K562 (cell line): Measurements from ENCODE around the gene VSIG1. TPM values are rescaled to one million over a fixed set of nuclear protein-coding genes. Genes with fewer than 3 reads are reported as not detected.

ENCODE experiments used
- ATAC-seq: fragments of 200-7000 bp; cut with Tn5 transposase; 3 replicates; pipeline ENCODE4 v1.9.1; 2020; ENCODE audit warnings: moderate library complexity
- BruUV-seq: library from RNA; stranded (reverse); fragments of 400-500 nt; replicated peaks from 2 replicates; lab custom pipeline; 2021; lab: Mats Ljungman, UMichigan
- CTCF ChIA-PET: fragments of 300-600 bp; formaldehyde crosslinking; extraction: SDS; loops from one replicate; lab custom pipeline; 2021; ENCODE audit warnings: low intra/inter-chr PET ratio; lab: Yijun Ruan, JAX
- POLR2A ChIA-PET: fragments of 300-600, 350-650 bp; sonication (Branson Sonifier 250); formaldehyde crosslinking; extraction: SDS; loops from one replicate; lab custom pipeline; 2021; ENCODE audit warnings: antibody characterized with exemption, inconsistent platforms; lab: Yijun Ruan, JAX
- DNase-seq, 4 experiments: peaks; one replicate each; pipeline versions ENCODE4 v3.0.0 to v3.0.0-alpha.2; 2011 to 2018; ENCODE audit warnings: low spot score in 3 of 4, mixed read lengths in 3 of 4; ENCODE audit errors: extremely low read depth in 1 of 4
- FAIRE-seq: peaks from 2 replicates; lab custom pipeline; 2011; peaks lifted over from hg19 to GRCh38; lab: Jason Lieb, UNC
- H2AFZ ChIP-seq: 2 replicates; pipeline ENCODE4 v1.6.0; 2011; ENCODE audit warnings: low read depth, low read length, control low read depth, inconsistent platforms
- H3K27ac ChIP-seq: fragments of 200-600 bp; 3 replicates; pipeline ENCODE4 v1.8.0; 2011; ENCODE audit warnings: low read depth, mild to moderate bottlenecking, control low read depth, inconsistent platforms, low read length, moderate library complexity, mixed read lengths; ENCODE audit errors: extremely low read depth
- H3K27me3 ChIP-seq, 2 experiments: fragments of 300-600 bp in 1 of 2; 2 replicates in 1 of 2; 3 replicates in 1 of 2; pipeline versions ENCODE4 v1.6.0 to v1.8.0; 2011; ENCODE audit warnings: inconsistent platforms in 2 of 2, low read length in 2 of 2, mild to moderate bottlenecking in 1 of 2, mixed read lengths in 1 of 2, moderate library complexity in 1 of 2; ENCODE audit not compliant: control insufficient read depth in 2 of 2, insufficient read depth in 2 of 2
- H3K36me3 ChIP-seq: fragments of 300-600 bp; 3 replicates; pipeline ENCODE4 v1.8.0; 2011; ENCODE audit warnings: mild to moderate bottlenecking, low read length, inconsistent platforms; ENCODE audit not compliant: control insufficient read depth, insufficient read depth
- H3K4me1 ChIP-seq, 2 experiments: fragments of 200-600 bp in 1 of 2; replicated peaks in 1 of 2; 2 replicates in 1 of 2; 3 replicates in 1 of 2; pipeline versions ENCODE4 v1.5.1 to v1.8.0; 2011; ENCODE audit warnings: inconsistent platforms in 2 of 2, low read length in 2 of 2, mild to moderate bottlenecking in 1 of 2, mixed read lengths in 1 of 2, moderate library complexity in 1 of 2; ENCODE audit not compliant: control insufficient read depth in 2 of 2, insufficient read depth in 2 of 2
- H3K4me2 ChIP-seq: 2 replicates; pipeline ENCODE4 v1.6.1; 2011; ENCODE audit warnings: low read length, control low read depth, inconsistent platforms, mixed read lengths; ENCODE audit not compliant: insufficient read depth
- H3K4me3 ChIP-seq: fragments of 200-600 bp; sonication (generic), shearing (Covaris generic); 2 replicates; pipeline ENCODE4 v1.5.1; 2016; ENCODE audit warnings: control low read depth, inconsistent platforms
- H3K79me2 ChIP-seq: fragments of 200-600 bp; 3 replicates; pipeline ENCODE4 v1.8.0; 2011; ENCODE audit warnings: low read length, inconsistent platforms; ENCODE audit not compliant: control insufficient read depth, insufficient read depth
- H3K9ac ChIP-seq, 2 experiments: 2 replicates each; pipeline versions ENCODE4 v1.6.0 to v1.6.1; 2011; ENCODE audit warnings: low read depth in 2 of 2, low read length in 2 of 2, control low read depth in 1 of 2, inconsistent platforms in 1 of 2, mild to moderate bottlenecking in 1 of 2, mixed read lengths in 1 of 2; ENCODE audit not compliant: insufficient read depth in 1 of 2
- H3K9me1 ChIP-seq: one replicate; pipeline ENCODE4 v1.6.0; 2011; ENCODE audit warnings: inconsistent platforms, mild to moderate bottlenecking, low read length, moderate library complexity; ENCODE audit not compliant: control insufficient read depth, insufficient read depth
- H3K9me3 ChIP-seq: replicated peaks from 2 replicates; pipeline ENCODE4 v1.5.1; 2011; ENCODE audit warnings: low read depth, low read length, inconsistent platforms; ENCODE audit not compliant: control insufficient read depth, insufficient read depth
- H4K20me1 ChIP-seq: replicated peaks from 2 replicates; pipeline ENCODE4 v1.6.1; 2011; ENCODE audit warnings: low read length, inconsistent platforms, mixed read lengths; ENCODE audit not compliant: control insufficient read depth, insufficient read depth
- DNMT1 ChIP-seq: fragments of 450-650 bp; IDR thresholded peaks from 2 replicates; pipeline ENCODE4 v1.6.1; 2016; ENCODE audit warnings: antibody characterized with exemption, mild to moderate bottlenecking
- E4F1 ChIP-seq: fragments of 250-450 bp; sonication (Bioruptor Pico); IDR thresholded peaks from 2 replicates; pipeline ENCODE4 v1.5.0; 2021; ENCODE audit warnings: mild to moderate bottlenecking, borderline replicate concordance
- FUS ChIP-seq: fragments of 200-400 bp; formaldehyde crosslinking; optimal IDR thresholded peaks from 2 replicates; pipeline ENCODE3; 2017; ENCODE audit warnings: low read depth, low read length
- HDAC6 ChIP-seq: IDR thresholded peaks from 2 replicates; pipeline ENCODE4 v1.6.1; 2012; ENCODE audit warnings: low read depth, mild to moderate bottlenecking, control low read depth, inconsistent platforms, low read length, moderate library complexity
- JUND ChIP-seq, 2 experiments: IDR thresholded peaks; 2 replicates in 1 of 2; 3 replicates in 1 of 2; pipeline ENCODE4 v1.6.1; 2011; ENCODE audit warnings: borderline replicate concordance in 2 of 2, low read depth in 2 of 2, low read length in 2 of 2, improper control_type of control experiment in 1 of 2, missing biosample characterization in 1 of 2, missing genetic modification characterization in 1 of 2, missing genetic modification reagents in 1 of 2
- KDM4B ChIP-seq, 2 experiments: fragments of 450-650 bp in 1 of 2; sonication (generic) in 1 of 2; IDR thresholded peaks; 2 replicates each; pipeline ENCODE4 v1.6.1; 2016 to 2017; ENCODE audit warnings: borderline replicate concordance in 2 of 2, antibody characterized with exemption in 1 of 2, low read depth in 1 of 2, mild to moderate bottlenecking in 1 of 2
- KHSRP ChIP-seq: fragments of 450-650 bp; IDR thresholded peaks from 2 replicates; pipeline ENCODE4 v1.6.1; 2017
- NR3C1 ChIP-seq: sonication (generic); formaldehyde crosslinking; IDR thresholded peaks from 2 replicates; pipeline ENCODE4 v1.8.1; 2022; ENCODE audit warnings: missing genetic modification reagents
- PKNOX1 ChIP-seq: fragments of 450-650 bp; IDR thresholded peaks from 2 replicates; pipeline ENCODE4 v1.6.1; 2016
- PTTG1 ChIP-seq: fragments of 450-650 bp; IDR thresholded peaks from 2 replicates; pipeline ENCODE4 v1.6.1; 2016; ENCODE audit warnings: low read depth, mild to moderate bottlenecking, missing genetic modification characterization, missing compliant biosample characterization
- SRSF9 ChIP-seq: fragments of 200-400 bp; formaldehyde crosslinking; IDR thresholded peaks from 2 replicates; pipeline ENCODE4 v1.6.1; 2017; ENCODE audit warnings: low read depth, low read length, borderline replicate concordance
- ZNF707 ChIP-seq: fragments of 250-450 bp; sonication (Bioruptor Pico); conservative IDR thresholded peaks from 2 replicates; pipeline ENCODE4 v1.8.0; 2022; ENCODE audit warnings: inconsistent platforms, mild to moderate bottlenecking, moderate library complexity
- ZNF76 ChIP-seq: fragments of 250-450 bp; sonication (Bioruptor Pico); IDR thresholded peaks from 2 replicates; pipeline ENCODE4 v1.4.0; 2020; ENCODE audit warnings: mild to moderate bottlenecking, moderate library complexity, borderline replicate concordance
- WGBS: fragments of 100-300 bp; shearing (Covaris generic); methylation state at CpG from one replicate; pipeline ENCODE4 v1.1.6; 2016; ENCODE audit warnings: low coverage, mixed read lengths; ENCODE audit not compliant: insufficient coverage; ENCODE audit errors: missing lambda C conversion rate; 5-methylcytosine and 5-hydroxymethylcytosine counted together
- in situ Hi-C: fragments of 300-500 bp; cut with MboI; formaldehyde crosslinking; loops from 4 replicates; pipeline ENCODE4 v1.15.0; 2018; ENCODE audit warnings: inconsistent platforms, mixed read lengths
- intact Hi-C: fragments of 100-400 bp; cut with micrococcal nuclease; formaldehyde crosslinking; loops from 2 replicates; pipeline ENCODE4 v1.14.2; 2022
- polyA plus RNA-seq, 8 experiments: library from polyadenylated mRNA; depleted of rRNA in 4 of 8; stranded (reverse) in 5 of 8; unstranded in 3 of 8; fragments of >200 nt; fragmentation: Nextera tagmentation in 2 of 8; fragmentation: Illumina TruSeq in 1 of 8; extraction: Ambion mirVana in 2 of 8; extraction: Trizol in 1 of 8; gene quantifications; 2 replicates each; pipeline versions ENCODE4 v1.2.1 to v1.2.3, GENCODE V29; 2011 to 2014; ENCODE audit warnings: inconsistent platforms in 1 of 8, missing spikeins in 1 of 8
- total RNA-seq, 7 experiments: library from RNA; depleted of rRNA in 6 of 7; stranded (reverse); fragments of >200 nt in 6 of 7; fragmentation: Illumina TruSeq in 2 of 7; extraction: Trizol in 2 of 7; gene quantifications; 2 replicates each; pipeline versions ENCODE4 v1.2.1 to v1.2.3, GENCODE V29; 2011 to 2021; ENCODE audit warnings: low replicate concordance in 1 of 7

VSIG1 gene
- total and polyA plus RNA-seq, 9 of the 15 experiments (the other 6 are each of a cell fraction or from before 2014, with no cell fraction given), result not detected

GRCh38 chrX:107996124-107996523 is 48.7 kb upstream of the VSIG1 start:
- no peak for ATAC-seq
- H3K4me3 ChIP-seq, result no peak overlapping the region
- H2AFZ ChIP-seq, result no peak overlapping the region
- TF ChIP-seq ZNF707 (CRISPR knock-in tag) (no peak), PKNOX1 (no peak), HDAC6 (no peak)
- H3K4me1 ChIP-seq, result no peaks in the 10 kb centered on the region
- no peaks in the 10 kb centered on the region for H3K36me3 ChIP-seq
- H3K79me2 ChIP-seq, result no peaks in the 10 kb centered on the region
- no peak for FAIRE-seq
- no peak overlapping the region for H3K9ac ChIP-seq
- no peaks in the 10 kb centered on the region for H3K9me1 ChIP-seq
- H3K4me2 ChIP-seq, result no peak overlapping the region
- POLR2A ChIA-PET, result no interaction called here
- CTCF ChIA-PET, result no interaction called here
- intact Hi-C loops (no loop called here), in situ Hi-C loops (no loop called here)
- 0% methylated on average over 5 of the region's 6 CpGs for WGBS
- DNase-seq, result no peak
- H3K27me3 ChIP-seq, result peaks cover 0 to 7% of the 10 kb centered on the region in 2 experiments; a peak in 1 of 5 replicates
- H4K20me1 ChIP-seq, result no peaks in the 10 kb centered on the region
- no peaks in the 10 kb centered on the region for H3K9me3 ChIP-seq
- BruUV-seq, result no TSS peak
- H3K27ac ChIP-seq, result no peak overlapping the region

- no TSS peak for BruUV-seq
- WGBS, result 0% methylated on average over 2 of the region's 2 CpGs
- Histone ChIP-seq H3K4me1 (no peaks in the 10 kb centered on the region), H3K4me3 (no peak overlapping the region), H3K36me3 (no peaks in the 10 kb centered on the region), H2AFZ (no peak overlapping the region), H3K9me3 (no peaks in the 10 kb centered on the region), H3K9ac (no peak overlapping the region), H3K79me2 (no peaks in the 10 kb centered on the region), H4K20me1 (no peaks in the 10 kb centered on the region), H3K9me1 (no peaks in the 10 kb centered on the region), H3K27ac (no peak overlapping the region), H3K4me2 (no peak overlapping the region), H3K27me3 (peaks cover 0 to 8% of the 10 kb centered on the region in 2 experiments; a peak in 1 of 5 replicates)
- ATAC-seq (no peak), FAIRE-seq (no peak), DNase-seq (no peak)
- ChIA-PET CTCF (no interaction called here), POLR2A (no interaction called here)
- no peak for TF ChIP-seq ZNF76
- no peak for TF ChIP-seq KHSRP
- TF ChIP-seq NR3C1 (CRISPR knock-in tag), result no peak
- TF ChIP-seq JUND (IDR thresholded peaks at IDR 0.05; ENCODE audit: borderline replicate concordance, low read depth, low read length), result no peak
- TF ChIP-seq JUND (tag; IDR thresholded peaks at IDR 0.05; ENCODE audit: borderline replicate concordance, low read depth, low read length), result no peak
- no peak for TF ChIP-seq FUS
- TF ChIP-seq KDM4B (IDR thresholded peaks at IDR 0.05; ENCODE audit: borderline replicate concordance in 2 of 2, low read depth in 1 of 2), result no peak
- no peak for TF ChIP-seq E4F1
- no peak for TF ChIP-seq DNMT1
- TF ChIP-seq PTTG1 (tag), result no peak
- no peak for TF ChIP-seq SRSF9
- intact Hi-C loops, result no loop called here
- in situ Hi-C loops, result no loop called here
Measured at GRCh38 chrX:108000751-108001150, 44.1 kb upstream of the VSIG1 start.
